DOHH2 (cell line): ENCODE data around the gene RRN3.
"Not testable (repeated sequence)": the region's sequence is repeated elsewhere in the genome, so short reads cannot be mapped to it uniquely, and the experiment has no call there.

ENCODE experiments used
- H3F3A ChIP-seq: fragments of 200-600 bp; sonication (generic), shearing (Covaris generic); 2 replicates; pipeline ENCODE4 v1.6.0; 2016; ENCODE audit warnings: antibody characterized with exemption, mild to moderate bottlenecking; ENCODE audit not compliant: control insufficient read depth, insufficient read depth
- H3K27ac ChIP-seq: fragments of 200-600 bp; sonication (generic); 2 replicates; pipeline ENCODE4 v1.5.1; 2014; ENCODE audit warnings: low read depth, mild to moderate bottlenecking, low read length, moderate library complexity
- H3K27me3 ChIP-seq: fragments of 200-600 bp; sonication (generic); 2 replicates; pipeline ENCODE4 v1.6.1; 2014; ENCODE audit warnings: mild to moderate bottlenecking, low read length, mixed read lengths; ENCODE audit not compliant: control insufficient read depth
- H3K36me3 ChIP-seq: fragments of 200-600 bp; sonication (generic); 2 replicates; pipeline ENCODE4 v1.6.1; 2014; ENCODE audit warnings: mild to moderate bottlenecking, low read length, moderate library complexity, mixed read lengths; ENCODE audit not compliant: control insufficient read depth
- H3K4me1 ChIP-seq: fragments of 200-600 bp; sonication (generic); 2 replicates; pipeline ENCODE4 v1.6.1; 2014; ENCODE audit warnings: mild to moderate bottlenecking, low read length, mixed read lengths; ENCODE audit not compliant: control insufficient read depth
- H3K4me2 ChIP-seq: fragments of 200-600 bp; sonication (generic); 2 replicates; pipeline ENCODE4 v1.6.0; 2014; ENCODE audit warnings: mild to moderate bottlenecking, low read length, moderate library complexity
- H3K4me3 ChIP-seq: fragments of 200-600 bp; sonication (generic); 2 replicates; pipeline ENCODE4 v1.5.1; 2014; ENCODE audit warnings: mild to moderate bottlenecking, low read length, mixed read lengths
- H3K79me2 ChIP-seq: fragments of 200-600 bp; sonication (generic); 2 replicates; pipeline ENCODE4 v1.6.1; 2014; ENCODE audit warnings: mild to moderate bottlenecking, low read length, mixed read lengths; ENCODE audit not compliant: control insufficient read depth
- H3K9me2 ChIP-seq: fragments of 200-600 bp; sonication (generic); replicated peaks from 2 replicates; pipeline ENCODE4 v1.6.1; 2014; ENCODE audit warnings: mild to moderate bottlenecking, low read length, mixed read lengths; ENCODE audit not compliant: control insufficient read depth
- H3K9me3 ChIP-seq: fragments of 200-600 bp; sonication (generic); 2 replicates; pipeline ENCODE4 v1.6.1; 2014; ENCODE audit warnings: antibody characterized with exemption, low read length, mixed read lengths; ENCODE audit not compliant: control insufficient read depth, insufficient read depth
- H4K20me1 ChIP-seq: fragments of 200-600 bp; sonication (generic); 2 replicates; pipeline ENCODE4 v1.6.0; 2014; ENCODE audit warnings: low read depth, mild to moderate bottlenecking, antibody characterized with exemption, low read length, moderate library complexity; ENCODE audit not compliant: control insufficient read depth, insufficient read depth
- CTCF ChIP-seq: fragments of 200-600 bp; sonication (generic); IDR thresholded peaks from one replicate; pipeline ENCODE4 v1.5.1; 2014; ENCODE audit warnings: antibody characterized with exemption, mild to moderate bottlenecking, low read depth, low read length; ENCODE audit not compliant: poor library complexity, severe bottlenecking
- EZH2phosphoT487 ChIP-seq: fragments of 200-600 bp; sonication (generic); IDR thresholded peaks from 2 replicates; pipeline ENCODE4 v1.6.1; 2017; ENCODE audit warnings: borderline replicate concordance, mild to moderate bottlenecking, antibody characterized with exemption, low read length, moderate library complexity, mixed read lengths

The RRN3 gene

DNA sequence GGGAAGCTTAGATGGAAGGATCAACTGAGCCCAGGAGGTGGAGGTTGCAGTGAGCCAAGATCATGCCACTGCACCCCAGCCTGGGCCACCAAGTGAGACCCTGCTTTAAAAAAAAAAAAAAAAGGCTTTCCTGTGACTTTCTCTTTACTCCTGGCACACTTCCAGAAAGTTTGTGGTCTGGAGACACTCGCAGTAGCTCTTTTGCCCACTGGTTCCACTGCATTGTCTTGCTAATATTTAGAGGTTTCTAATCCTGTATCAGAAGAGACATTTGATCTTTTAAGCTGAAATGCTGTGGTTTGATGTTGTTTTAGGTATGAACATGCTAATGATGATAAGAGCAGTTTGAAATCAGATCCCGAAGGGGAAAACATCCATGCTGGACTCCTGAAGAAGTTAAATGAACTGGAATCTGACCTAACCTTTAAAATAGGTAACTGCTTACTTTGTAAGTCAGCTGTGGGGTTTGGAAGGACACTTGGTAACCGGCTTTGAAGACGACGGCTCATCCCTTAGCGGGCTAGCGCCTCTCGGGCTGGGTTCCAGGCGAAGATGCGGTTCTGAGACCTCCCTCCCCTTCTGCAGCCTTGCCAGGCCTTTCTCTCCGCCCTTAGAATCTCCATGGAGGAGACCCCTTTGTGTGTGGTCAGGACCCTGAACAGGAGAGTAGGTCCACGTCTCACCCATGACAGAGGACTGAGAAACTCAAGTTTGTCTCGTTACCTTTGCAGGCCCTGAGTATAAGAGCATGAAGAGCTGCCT lies 61.3 kb downstream of the RRN3 start:
- no peak for TF ChIP-seq CTCF
- no peak for TF ChIP-seq EZH2phosphoT487
- Histone ChIP-seq H3K9me2 (no peaks in the 10 kb centered on the region), H4K20me1 (no peaks in the 10 kb centered on the region), H3K4me3 (no peak overlapping the region), H3K27ac (no peak overlapping the region), H3K9me3 (no peaks in the 10 kb centered on the region), H3K4me2 (no peak overlapping the region), H3K79me2 (0 out of 2 replicates have a peak, but pooled peaks cover 2% of the 10 kb centered on the region), H3K4me1 (no peaks in the 10 kb centered on the region; the same call in 1 of the 2 replicates), H3K27me3 (no peaks in the 10 kb centered on the region), H3K36me3 (peaks cover 74% of the 10 kb centered on the region), H3F3A (no peaks in the 10 kb centered on the region)

GRCh38 chr16:15031586-15031985 lies 62.5 kb downstream of the RRN3 start:
- H3K36me3 ChIP-seq, result peaks cover 64% of the 10 kb centered on the region
- no peaks in the 10 kb centered on the region for H4K20me1 ChIP-seq
- no peak overlapping the region for H3K27ac ChIP-seq
- no peaks in the 10 kb centered on the region for H3K27me3 ChIP-seq
- no peaks in the 10 kb centered on the region for H3K9me2 ChIP-seq
- TF ChIP-seq EZH2phosphoT487 (no peak), CTCF (no peak)
- 0 out of 2 replicates have a peak, but pooled peaks cover 2% of the 10 kb centered on the region for H3K79me2 ChIP-seq
- H3K9me3 ChIP-seq, result no peaks in the 10 kb centered on the region
- no peaks in the 10 kb centered on the region; the same call in 1 of the 2 replicates for H3K4me1 ChIP-seq
- H3K4me2 ChIP-seq, result no peak overlapping the region
- H3F3A ChIP-seq, result no peaks in the 10 kb centered on the region
- H3K4me3 ChIP-seq, result no peak overlapping the region

DNA sequence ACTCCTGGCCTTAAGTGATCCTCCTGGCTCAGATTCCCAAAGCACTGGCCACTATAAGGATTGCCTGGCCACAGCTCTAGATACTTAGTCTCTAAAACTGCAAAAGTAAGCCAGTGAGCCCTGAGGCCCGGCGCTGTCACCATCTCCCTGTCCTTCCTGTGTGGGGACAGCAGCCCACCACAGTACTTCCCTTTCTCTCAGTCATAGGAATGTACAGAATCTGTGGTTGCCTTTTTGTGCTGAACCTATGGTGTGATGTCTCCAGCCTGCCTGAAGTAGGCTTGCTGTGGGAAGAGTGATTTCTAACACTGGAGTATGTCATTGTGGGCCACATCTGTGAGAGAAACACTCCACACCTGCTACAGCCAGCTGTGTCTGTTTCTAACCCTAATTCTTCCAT lies 62.9 kb downstream of the RRN3 start:
- no peaks in the 10 kb centered on the region for H3K9me2 ChIP-seq
- TF ChIP-seq EZH2phosphoT487 (no peak), CTCF (no peak)
- H3K4me1 ChIP-seq, result no peaks in the 10 kb centered on the region; the same call in 1 of the 2 replicates
- peaks cover 60% of the 10 kb centered on the region for H3K36me3 ChIP-seq
- no peak overlapping the region for H3K27ac ChIP-seq
- no peaks in the 10 kb centered on the region for H3K27me3 ChIP-seq
- no peak overlapping the region for H3K4me3 ChIP-seq
- no peaks in the 10 kb centered on the region for H3F3A ChIP-seq
- no peaks in the 10 kb centered on the region for H3K9me3 ChIP-seq
- H4K20me1 ChIP-seq, result no peaks in the 10 kb centered on the region
- 0 out of 2 replicates have a peak, but pooled peaks cover 2% of the 10 kb centered on the region for H3K79me2 ChIP-seq
- H3K4me2 ChIP-seq, result no peak overlapping the region

DNA sequence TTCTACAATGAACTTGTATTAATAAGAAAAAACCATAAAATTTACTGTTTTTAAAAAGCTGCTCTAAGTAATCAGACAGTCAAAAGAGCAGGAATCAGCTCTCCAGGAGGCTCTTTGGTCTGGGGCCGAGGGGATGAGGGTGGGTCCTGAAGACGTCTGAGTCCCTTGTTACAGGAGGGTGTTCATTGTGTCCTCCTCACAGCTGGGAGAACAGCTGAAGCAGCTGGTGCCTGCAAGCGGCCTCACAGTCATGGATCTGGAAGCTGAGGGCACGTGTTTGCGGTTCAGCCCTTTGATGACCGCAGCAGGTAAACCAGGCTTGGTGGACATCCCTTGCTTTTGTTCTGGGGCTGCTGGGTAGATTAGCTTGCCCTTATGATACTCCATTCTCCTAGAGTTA lies 64.3 kb downstream of the RRN3 start:
- H3K27ac ChIP-seq, H3F3A ChIP-seq, H3K4me1 ChIP-seq, H3K4me3 ChIP-seq, H3K27me3 ChIP-seq, H4K20me1 ChIP-seq, H3K79me2 ChIP-seq, H3K9me2 ChIP-seq, H3K9me3 ChIP-seq, H3K4me2 ChIP-seq: not testable (repeated sequence)
- peaks cover 54% of the 10 kb centered on the region for H3K36me3 ChIP-seq

GRCh38 chr16:15028801-15029698 lies 65.0 kb downstream of the RRN3 start:
- not testable (repeated sequence) for H3K9me2 ChIP-seq, H3K27me3 ChIP-seq, H3K79me2 ChIP-seq, H3K27ac ChIP-seq, H3K4me1 ChIP-seq, H3F3A ChIP-seq, H3K4me3 ChIP-seq, H3K4me2 ChIP-seq, H3K9me3 ChIP-seq, H4K20me1 ChIP-seq
- H3K36me3 ChIP-seq, result peaks cover 47% of the 10 kb centered on the region
